GM12891 (cell line): ENCODE data around the gene SLC25A52.

Source experiments
- PAX5 ChIP-seq: IDR thresholded peaks from 2 replicates; pipeline ENCODE4 v1.6.1; 2011; ENCODE audit warnings: low read length, moderate library complexity, mild to moderate bottlenecking; ENCODE audit not compliant: insufficient read depth, severe bottlenecking
- POLR2A ChIP-seq: IDR thresholded peaks from 2 replicates; pipeline ENCODE4 v1.6.1; 2011; ENCODE audit warnings: low read depth, low read length, control low read depth
- POLR2AphosphoS5 ChIP-seq: IDR thresholded peaks from 2 replicates; pipeline ENCODE4 v1.6.1; 2011; ENCODE audit warnings: low read depth, low read length, control low read depth
- POU2F2 ChIP-seq: IDR thresholded peaks from 2 replicates; pipeline ENCODE4 v1.6.1; 2011; ENCODE audit warnings: low read depth, mild to moderate bottlenecking, control low read depth, low read length, moderate library complexity
- SPI1 ChIP-seq: IDR thresholded peaks from 2 replicates; pipeline ENCODE4 v1.6.1; 2011; ENCODE audit warnings: low read depth, low read length, control low read depth
- TAF1 ChIP-seq: IDR thresholded peaks from 2 replicates; pipeline ENCODE4 v1.6.1; 2011; ENCODE audit warnings: low read depth, low read length, control low read depth

- TF ChIP-seq POLR2AphosphoS5, result no peak
- TF ChIP-seq POLR2A, result no peak
- TF ChIP-seq POU2F2, result no peak
- no peak for TF ChIP-seq TAF1
- TF ChIP-seq PAX5, result no peak
- no peak for TF ChIP-seq SPI1
Observed at GRCh38 chr18:31776093-31776492, 15.4 kb upstream of the SLC25A52 start.
